ENCODE data around the gene SIX5.

DNA sequence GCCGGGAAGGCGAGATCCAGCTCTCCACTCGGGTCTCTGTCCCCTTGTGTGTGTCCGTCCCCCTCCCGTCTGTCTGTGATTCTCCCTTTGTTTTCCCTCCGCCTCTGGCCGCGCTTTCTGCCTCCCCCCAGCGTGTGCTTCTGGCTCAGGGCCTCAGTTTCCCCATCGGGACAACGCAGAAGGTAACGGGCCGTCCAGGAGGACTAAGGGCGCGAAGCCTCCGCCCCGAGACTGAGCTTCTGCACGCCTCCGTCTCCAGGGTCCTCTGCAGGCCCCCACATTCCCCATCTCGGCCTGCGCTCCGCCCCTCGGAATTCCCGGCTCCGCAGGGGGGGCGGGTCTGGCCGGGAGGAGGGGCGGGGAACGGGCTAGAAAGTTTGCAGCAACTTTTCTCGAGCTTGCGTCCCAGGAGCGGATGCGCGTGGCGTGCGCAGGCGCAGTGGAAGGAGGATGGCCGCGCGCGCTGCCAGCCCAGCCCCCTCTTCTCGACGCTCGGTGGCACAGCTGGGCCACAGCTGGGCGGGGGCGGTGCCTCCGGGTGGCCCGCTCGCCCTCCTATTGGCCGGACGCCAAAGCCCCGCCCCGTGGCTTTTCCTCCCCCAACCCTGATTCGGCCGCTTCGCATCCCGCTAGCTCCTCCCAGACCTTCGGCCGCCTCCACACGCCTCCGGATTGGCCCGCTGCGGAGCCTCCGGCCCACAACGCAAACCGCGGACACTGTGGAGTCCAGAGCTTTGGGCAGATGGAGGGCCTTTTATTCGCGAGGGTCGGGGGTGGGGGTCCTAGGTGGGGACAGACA is at the start of gene SIX5:
- no peak for TF ChIP-seq EZH2 (IDR thresholded peaks at IDR 0.05; ENCODE audit: low read depth)
- TF ChIP-seq, protein P1, sequence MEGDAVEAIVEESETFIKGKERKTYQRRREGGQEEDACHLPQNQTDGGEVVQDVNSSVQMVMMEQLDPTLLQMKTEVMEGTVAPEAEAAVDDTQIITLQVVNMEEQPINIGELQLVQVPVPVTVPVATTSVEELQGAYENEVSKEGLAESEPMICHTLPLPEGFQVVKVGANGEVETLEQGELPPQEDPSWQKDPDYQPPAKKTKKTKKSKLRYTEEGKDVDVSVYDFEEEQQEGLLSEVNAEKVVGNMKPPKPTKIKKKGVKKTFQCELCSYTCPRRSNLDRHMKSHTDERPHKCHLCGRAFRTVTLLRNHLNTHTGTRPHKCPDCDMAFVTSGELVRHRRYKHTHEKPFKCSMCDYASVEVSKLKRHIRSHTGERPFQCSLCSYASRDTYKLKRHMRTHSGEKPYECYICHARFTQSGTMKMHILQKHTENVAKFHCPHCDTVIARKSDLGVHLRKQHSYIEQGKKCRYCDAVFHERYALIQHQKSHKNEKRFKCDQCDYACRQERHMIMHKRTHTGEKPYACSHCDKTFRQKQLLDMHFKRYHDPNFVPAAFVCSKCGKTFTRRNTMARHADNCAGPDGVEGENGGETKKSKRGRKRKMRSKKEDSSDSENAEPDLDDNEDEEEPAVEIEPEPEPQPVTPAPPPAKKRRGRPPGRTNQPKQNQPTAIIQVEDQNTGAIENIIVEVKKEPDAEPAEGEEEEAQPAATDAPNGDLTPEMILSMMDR (conservative IDR thresholded peaks at IDR 0.05): no peak

Measured in PC-9 (cell line).